HepG2 (cell line): ENCODE results near the gene UNC5CL. TPM values are rescaled to one million over a fixed set of nuclear protein-coding genes. Genes with fewer than 3 reads are reported as not detected.
A peak's percentile ranks its signal among the peaks of the same experiment; 100 is the strongest.

Source experiments
- AFF4 ChIP-seq: sonication (generic); formaldehyde crosslinking; IDR thresholded peaks from 2 replicates; pipeline ENCODE4 v1.4.0; 2020; ENCODE audit warnings: missing genetic modification reagents
- E2F5 ChIP-seq: sonication (generic); formaldehyde crosslinking; conservative IDR thresholded peaks from 2 replicates; pipeline ENCODE4 v1.4.0; 2020; ENCODE audit warnings: missing genetic modification reagents
- HIVEP1 ChIP-seq: sonication (generic); formaldehyde crosslinking; IDR thresholded peaks from 2 replicates; pipeline ENCODE4 v1.4.0; 2020; ENCODE audit warnings: mild to moderate bottlenecking, missing genetic modification reagents
- HNF4G ChIP-seq, 2 experiments: sonication (generic) in 1 of 2; formaldehyde crosslinking in 1 of 2; IDR thresholded peaks; 2 replicates each; pipeline versions ENCODE4 v1.4.0 to v1.6.1; 2011 to 2020; ENCODE audit warnings: borderline replicate concordance in 2 of 2, low read depth in 2 of 2, mild to moderate bottlenecking in 2 of 2, low read length in 1 of 2, missing genetic modification reagents in 1 of 2, moderate library complexity in 1 of 2
- KAT8 ChIP-seq: IDR thresholded peaks from 2 replicates; pipeline ENCODE4 v1.6.1; 2016; ENCODE audit warnings: missing genetic modification reagents, missing compliant biosample characterization
- KDM5A ChIP-seq: fragments of 200-600 bp; sonication (generic); IDR thresholded peaks from 2 replicates; pipeline ENCODE4 v1.7.0; 2018; ENCODE audit warnings: antibody characterized with exemption, mild to moderate bottlenecking, low read length, borderline replicate concordance
- MBNL3 ChIP-seq: fragments of 250-450 bp; sonication (Bioruptor Pico); conservative IDR thresholded peaks from 2 replicates; pipeline ENCODE4 v1.8.0; 2022; ENCODE audit warnings: mild to moderate bottlenecking, inconsistent platforms
- NR3C1 ChIP-seq: sonication (generic); formaldehyde crosslinking; IDR thresholded peaks from 2 replicates; pipeline ENCODE4 v1.4.0; 2020; ENCODE audit warnings: missing genetic modification reagents
- PATZ1 ChIP-seq: sonication (generic); formaldehyde crosslinking; IDR thresholded peaks from 2 replicates; pipeline ENCODE4 v1.4.0; 2020; ENCODE audit warnings: missing genetic modification reagents
- RAD21 ChIP-seq: fragments of 450-650 bp; formaldehyde crosslinking; IDR thresholded peaks from 2 replicates; pipeline ENCODE4 v1.5.0; 2020; ENCODE audit warnings: mild to moderate bottlenecking
- SNRNP70 ChIP-seq: fragments of 200-400 bp; formaldehyde crosslinking; IDR thresholded peaks from 2 replicates; pipeline ENCODE4 v1.6.1; 2017; ENCODE audit warnings: mild to moderate bottlenecking, low read depth, low read length, moderate library complexity
- TFDP1 ChIP-seq: IDR thresholded peaks from 2 replicates; pipeline ENCODE4 v1.6.1; 2016; ENCODE audit warnings: missing compliant biosample characterization, missing genetic modification reagents, borderline replicate concordance
- ZEB1 ChIP-seq: IDR thresholded peaks from 2 replicates; pipeline ENCODE4 v1.6.1; 2012; ENCODE audit warnings: mild to moderate bottlenecking, low read depth, inconsistent platforms; ENCODE audit not compliant: insufficient replicate concordance
- ZNF12 ChIP-seq: sonication (generic); formaldehyde crosslinking; IDR thresholded peaks from 2 replicates; pipeline ENCODE4 v1.5.0; 2020; ENCODE audit warnings: missing genetic modification reagents
- ZNF207 ChIP-seq: fragments of 450-650 bp; IDR thresholded peaks from 2 replicates; pipeline ENCODE4 v1.6.1; 2016; ENCODE audit warnings: antibody characterized with exemption, borderline replicate concordance
- ZNF44 ChIP-seq: sonication (generic); formaldehyde crosslinking; IDR thresholded peaks from 2 replicates; pipeline ENCODE4 v1.5.1; 2020; ENCODE audit warnings: mild to moderate bottlenecking, missing genetic modification reagents
- ZNF576 ChIP-seq: sonication (generic); formaldehyde crosslinking; IDR thresholded peaks from 2 replicates; pipeline ENCODE4 v1.4.0; 2020; ENCODE audit warnings: mild to moderate bottlenecking, missing genetic modification reagents
- ZNF580 ChIP-seq: IDR thresholded peaks from 2 replicates; pipeline ENCODE4 v1.6.1; 2016; ENCODE audit warnings: low read depth, borderline replicate concordance
- ZNF784 ChIP-seq: sonication (generic); formaldehyde crosslinking; IDR thresholded peaks from 2 replicates; pipeline ENCODE4 v1.5.1; 2020; ENCODE audit warnings: missing genetic modification reagents, mild to moderate bottlenecking, borderline replicate concordance
- ZNF839 ChIP-seq: sonication (generic); formaldehyde crosslinking; IDR thresholded peaks from 2 replicates; pipeline ENCODE4 v1.4.0; 2020; ENCODE audit warnings: missing genetic modification reagents, mild to moderate bottlenecking, borderline replicate concordance
- ZSCAN12 ChIP-seq: sonication (generic); formaldehyde crosslinking; IDR thresholded peaks from 2 replicates; pipeline ENCODE4 v1.9.0; 2021; ENCODE audit warnings: mild to moderate bottlenecking, missing genetic modification reagents
- polyA plus RNA-seq, 8 experiments: library from polyadenylated mRNA; depleted of rRNA in 3 of 8; stranded (reverse) in 7 of 8; unstranded in 1 of 8; fragments of >200 nt; fragmentation: Illumina TruSeq in 4 of 8; extraction: Trizol in 4 of 8; gene quantifications; 2 replicates each; pipeline versions ENCODE4 v1.2.1 to v1.2.3, GENCODE V29; 2011 to 2016; ENCODE audit warnings: low read depth in 4 of 8, missing spikeins in 1 of 8, mixed read lengths in 1 of 8; ENCODE audit not compliant: insufficient read depth in 1 of 8
- total RNA-seq, 5 experiments: library from RNA; depleted of rRNA; stranded (reverse); fragments of >200 nt; fragmentation: Illumina TruSeq; extraction: Trizol; gene quantifications; 2 replicates each; pipeline ENCODE4 v1.2.3, GENCODE V29; 2016; ENCODE audit warnings: low read depth in 1 of 5

Gene UNC5CL
- total and polyA plus RNA-seq, 2 of the 13 experiments (the other 11 are each of a cell fraction or from before 2014, with no cell fraction given), result 2.4 to 2.5 TPM

GRCh38 chr6:41071501-41071922 lies 32.5 kb upstream of the UNC5CL start (continued):
- TF ChIP-seq AFF4 (CRISPR knock-in tag), result no peak
- no peak for TF ChIP-seq RAD21
- TF ChIP-seq TFDP1 (CRISPR knock-in tag), result 0 out of 2 replicates have a peak, but pooled peaks have one; percentile 52
- TF ChIP-seq MBNL3 (CRISPR knock-in tag), result no peak
- peak; percentile 58; the same call in 1 of the 2 replicates for TF ChIP-seq KDM5A
- no peak for TF ChIP-seq SNRNP70
- no peak for TF ChIP-seq PATZ1 (CRISPR knock-in tag)
- no peak for TF ChIP-seq E2F5 (CRISPR knock-in tag)
- no peak; the same call in 1 of the 2 replicates for TF ChIP-seq ZNF44 (CRISPR knock-in tag)
- TF ChIP-seq KAT8 (CRISPR knock-in tag), result no peak; the same call in 1 of the 2 replicates
- TF ChIP-seq ZNF12 (CRISPR knock-in tag), result no peak
- TF ChIP-seq HNF4G (IDR thresholded peaks at IDR 0.05; ENCODE audit: borderline replicate concordance, low read depth, low read length), result no peak
- no peak for TF ChIP-seq HNF4G (CRISPR knock-in tag; IDR thresholded peaks at IDR 0.05; ENCODE audit: borderline replicate concordance, low read depth)
- TF ChIP-seq ZNF207, result no peak
- TF ChIP-seq ZNF839, result no peak
- TF ChIP-seq ZNF580 (CRISPR knock-in tag), result no peak
- TF ChIP-seq HIVEP1, result no peak
- no peak for TF ChIP-seq ZSCAN12 (CRISPR knock-in tag)
- TF ChIP-seq ZNF576 (CRISPR knock-in tag), result no peak
- no peak for TF ChIP-seq ZEB1
- TF ChIP-seq ZNF784, result no peak
- no peak for TF ChIP-seq NR3C1 (CRISPR knock-in tag)
